ENCODE data around the gene RBP3. TPM values are rescaled to one million over a fixed set of nuclear protein-coding genes. Genes with fewer than 3 reads are reported as not detected.

The RBP3 gene
- total RNA-seq, 1 experiment from 2014 or later, result not detected

- peaks cover 22% of the 10 kb centered on the region for H3K4me1 ChIP-seq (replicated peaks; ENCODE audit: insufficient read depth)
- BruUV-seq (replicated peaks), result no TSS peak
- H3K36me3 ChIP-seq (ENCODE audit: low read depth), result no peaks in the 10 kb centered on the region
- TF ChIP-seq CTCF (conservative IDR thresholded peaks at IDR 0.05), result no peak
- TF ChIP-seq EZH2 (IDR thresholded peaks at IDR 0.05; ENCODE audit: low read depth), result no peak
- intact Hi-C loops (cut with micrococcal nuclease; ENCODE audit: unreplicated experiment), result no loop called here
- H2AFZ ChIP-seq, result no peak overlapping the region
- H3K27ac ChIP-seq, result no peak overlapping the region
- no peak overlapping the region for H3K4me3 ChIP-seq
- ChIA-PET CTCF (interaction anchor here (0.6 kb wide), 1 partner anchor 36 kb away, joined by 3 read pairs; no protein-coding TSS in a partner anchor), POLR2A (ENCODE audit: unreplicated experiment) (no interaction called here)
- no peaks in the 10 kb centered on the region for H4K20me1 ChIP-seq (ENCODE audit: insufficient read depth)
- no peaks in the 10 kb centered on the region for H3F3A ChIP-seq (ENCODE audit: insufficient read depth, low read depth)
- H3K9me2 ChIP-seq (ENCODE audit: insufficient read depth), result no peaks in the 10 kb centered on the region
- H3K27me3 ChIP-seq (ENCODE audit: insufficient read depth, low read depth), result no peaks in the 10 kb centered on the region
- no peak for DNase-seq
- no peaks in the 10 kb centered on the region for H3K9me3 ChIP-seq (ENCODE audit: insufficient read depth, low read depth)
- H3K4me2 ChIP-seq, result no peak overlapping the region
- H3K79me2 ChIP-seq (ENCODE audit: low read depth), result no peaks in the 10 kb centered on the region
Observed at GRCh38 chr10:47325303-47326291, 22.6 kb upstream of the RBP3 start.

- no peaks in the 10 kb centered on the region for H3K9me3 ChIP-seq (ENCODE audit: insufficient read depth, low read depth)
- DNase-seq, result peak; percentile 44 to 61
- ChIA-PET POLR2A (ENCODE audit: unreplicated experiment) (no interaction called here), CTCF (interaction anchor here (0.6 to 0.7 kb wide), 2 partner anchors 35 to 208 kb away, joined by 3 to 13 read pairs; no protein-coding TSS in a partner anchor)
- no peaks in the 10 kb centered on the region for H4K20me1 ChIP-seq (ENCODE audit: insufficient read depth)
- intact Hi-C loops (cut with micrococcal nuclease; ENCODE audit: unreplicated experiment), result no loop called here
- no peaks in the 10 kb centered on the region for H3K79me2 ChIP-seq (ENCODE audit: low read depth)
- no peak overlapping the region for H3K4me3 ChIP-seq
- no peak overlapping the region for H2AFZ ChIP-seq
- H3K4me1 ChIP-seq (replicated peaks; ENCODE audit: insufficient read depth), result peaks cover 22% of the 10 kb centered on the region
- H3K27me3 ChIP-seq (ENCODE audit: insufficient read depth, low read depth), result no peaks in the 10 kb centered on the region
- no peak overlapping the region for H3K4me2 ChIP-seq
- TF ChIP-seq CTCF (conservative IDR thresholded peaks at IDR 0.05) (no peak), EZH2 (IDR thresholded peaks at IDR 0.05; ENCODE audit: low read depth) (no peak)
- H3K36me3 ChIP-seq (ENCODE audit: low read depth), result no peaks in the 10 kb centered on the region
- H3K9me2 ChIP-seq (ENCODE audit: insufficient read depth), result no peaks in the 10 kb centered on the region
- no peaks in the 10 kb centered on the region for H3F3A ChIP-seq (ENCODE audit: insufficient read depth, low read depth)
- no TSS peak for BruUV-seq (replicated peaks)
- H3K27ac ChIP-seq, result no peak overlapping the region
Observed at GRCh38 chr10:47326306-47326926, 21.7 kb upstream of the RBP3 start.

GRCh38 chr10:47326927-47327330 lies 21.2 kb upstream of the RBP3 start:
- CTCF ChIA-PET, result interaction anchor here (0.7 kb wide), 1 partner anchor 208 kb away, joined by 13 read pairs; no protein-coding TSS in a partner anchor
- Histone ChIP-seq H3K4me1 (replicated peaks; ENCODE audit: insufficient read depth) (peaks cover 22% of the 10 kb centered on the region), H3F3A (ENCODE audit: insufficient read depth, low read depth) (no peaks in the 10 kb centered on the region), H3K79me2 (ENCODE audit: low read depth) (no peaks in the 10 kb centered on the region), H3K9me3 (ENCODE audit: insufficient read depth, low read depth) (no peaks in the 10 kb centered on the region), H3K4me2 (no peak overlapping the region), H3K27ac (no peak overlapping the region), H3K27me3 (ENCODE audit: insufficient read depth, low read depth) (no peaks in the 10 kb centered on the region), H2AFZ (no peak overlapping the region), H3K4me3 (no peak overlapping the region), H4K20me1 (ENCODE audit: insufficient read depth) (no peaks in the 10 kb centered on the region), H3K36me3 (ENCODE audit: low read depth) (no peaks in the 10 kb centered on the region), H3K9me2 (ENCODE audit: insufficient read depth) (no peaks in the 10 kb centered on the region)
- BruUV-seq (replicated peaks), result no TSS peak
- POLR2A ChIA-PET (ENCODE audit: unreplicated experiment), result no interaction called here
- DNase-seq, result no peak
- TF ChIP-seq EZH2 (IDR thresholded peaks at IDR 0.05; ENCODE audit: low read depth) (no peak), CTCF (conservative IDR thresholded peaks at IDR 0.05) (no peak)
- intact Hi-C loops (cut with micrococcal nuclease; ENCODE audit: unreplicated experiment), result no loop called here
